Hepatocyte (in vitro differentiated cells): ENCODE measurements around the gene TOE1.

Experiments
- CTCF ChIP-seq: fragments of 200-600 bp; sonication (generic); IDR thresholded peaks from 2 replicates; pipeline ENCODE4 v1.5.1; 2016; ENCODE audit warnings: antibody characterized with exemption, mild to moderate bottlenecking; ENCODE audit not compliant: poor library complexity
- EZH2 ChIP-seq: fragments of 200-600 bp; sonication (generic); IDR thresholded peaks from 2 replicates; pipeline ENCODE4 v1.6.1; 2016; ENCODE audit warnings: antibody characterized with exemption, mild to moderate bottlenecking, borderline replicate concordance

- TF ChIP-seq CTCF, result no peak
- TF ChIP-seq EZH2, result no peak
Measured at GRCh38 chr1:45380730-45381129, 40.8 kb downstream of the TOE1 start.
